Measurements from ENCODE around the gene INSRR.

The INSRR gene

DNA sequence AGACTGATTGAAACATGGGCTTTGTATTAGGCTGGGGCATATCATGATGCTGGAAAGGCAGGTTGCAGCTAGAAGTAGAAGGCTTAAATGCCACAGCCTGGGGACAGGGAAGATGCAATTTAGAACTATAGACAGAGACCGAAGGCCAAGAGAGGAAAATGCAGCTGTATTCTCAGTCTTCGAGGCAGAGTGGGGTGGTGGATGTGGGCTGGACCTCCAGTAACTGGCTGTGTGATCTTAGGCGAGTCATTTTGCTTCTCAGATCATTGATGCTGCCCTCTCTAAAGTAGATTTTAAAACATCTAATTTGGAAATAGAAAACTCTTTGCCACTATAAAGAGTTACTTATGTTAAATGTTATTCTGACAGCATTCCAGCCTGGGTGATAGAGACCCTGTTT, 24.6 kb downstream of the INSRR start:
- H3K4me3 ChIP-seq (ENCODE audit: low read depth, low read length) = no peak overlapping the region

DNA sequence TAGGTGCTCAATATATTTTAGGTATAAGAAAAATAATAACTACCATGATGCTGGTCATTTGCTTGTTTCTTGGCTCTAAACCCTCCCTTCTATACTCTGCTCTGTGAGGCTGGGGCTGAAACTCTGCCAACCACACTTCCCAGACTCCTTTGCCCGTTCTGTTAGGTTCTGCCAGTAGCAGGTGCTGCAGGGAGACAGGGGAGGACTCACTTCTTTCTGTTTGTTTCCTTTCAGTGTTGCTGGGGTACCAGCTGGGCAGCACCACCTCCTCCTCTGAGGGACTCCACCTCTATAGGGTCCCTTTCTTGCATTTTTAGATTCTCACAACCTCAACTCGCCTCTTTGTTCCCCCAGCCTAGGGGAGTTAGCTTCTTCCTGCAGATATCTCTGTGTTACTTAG, 25.3 kb downstream of the INSRR start:
- H3K4me3 ChIP-seq (ENCODE audit: low read depth, low read length) = no peak overlapping the region

DNA sequence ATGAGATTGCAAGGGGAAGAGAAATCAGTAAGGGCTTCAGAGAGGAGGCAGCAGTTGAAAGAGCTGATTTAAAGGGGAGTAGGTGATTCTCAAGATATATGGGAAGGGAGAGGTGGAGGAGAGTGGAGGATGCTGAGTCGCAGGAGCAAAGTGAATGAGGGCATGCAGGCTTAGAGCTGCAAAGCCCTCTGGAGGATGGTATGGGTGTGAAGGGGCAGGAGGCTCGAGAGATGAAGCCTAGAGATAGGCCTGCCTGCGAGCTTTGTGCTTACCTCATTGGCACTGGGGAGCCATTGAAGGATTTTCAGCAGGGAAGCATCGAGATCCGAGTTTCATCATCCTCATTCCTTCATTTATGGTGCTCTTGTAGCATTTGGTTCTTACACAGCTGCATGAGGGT, 26.5 kb downstream of the INSRR start:
- H3K4me3 ChIP-seq (ENCODE audit: low read depth, low read length) = no peak overlapping the region

DNA sequence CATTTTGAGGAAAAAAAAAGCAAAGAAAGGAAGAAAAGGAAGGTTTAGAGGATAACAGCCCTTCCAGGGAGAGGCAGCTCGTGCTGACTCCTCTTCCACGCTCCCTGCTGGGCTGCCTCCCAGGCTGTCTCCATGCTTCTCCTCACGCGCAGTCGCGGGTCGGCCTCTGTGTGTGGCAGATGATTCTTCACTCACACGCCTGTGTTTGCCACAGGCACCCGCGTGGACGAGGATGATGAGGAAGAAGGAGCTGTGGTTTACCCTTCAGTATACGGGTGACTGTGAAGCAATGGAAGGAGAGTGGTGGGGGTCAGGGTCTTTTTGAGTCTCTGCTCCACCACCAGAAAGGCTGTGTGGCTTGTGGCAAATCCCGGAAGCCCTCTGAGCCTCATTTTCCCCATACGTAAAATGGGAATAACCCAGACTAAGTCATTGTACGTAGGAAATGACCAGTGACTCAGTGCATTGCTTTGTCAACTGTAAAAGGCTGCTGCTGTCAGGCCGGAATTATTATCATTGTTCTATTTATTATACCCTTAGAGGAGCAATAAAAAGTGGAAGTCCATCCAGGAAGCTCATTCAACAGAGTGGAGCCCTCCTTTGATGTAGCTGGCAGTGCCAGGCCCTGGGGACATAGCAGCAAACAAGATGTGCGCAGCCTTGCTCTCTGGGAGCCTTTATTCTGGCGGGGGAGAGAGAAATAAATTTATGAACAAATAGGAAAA, 30.4 kb downstream of the INSRR start:
- H3K4me3 ChIP-seq (ENCODE audit: low read depth, low read length) = no peak overlapping the region

DNA sequence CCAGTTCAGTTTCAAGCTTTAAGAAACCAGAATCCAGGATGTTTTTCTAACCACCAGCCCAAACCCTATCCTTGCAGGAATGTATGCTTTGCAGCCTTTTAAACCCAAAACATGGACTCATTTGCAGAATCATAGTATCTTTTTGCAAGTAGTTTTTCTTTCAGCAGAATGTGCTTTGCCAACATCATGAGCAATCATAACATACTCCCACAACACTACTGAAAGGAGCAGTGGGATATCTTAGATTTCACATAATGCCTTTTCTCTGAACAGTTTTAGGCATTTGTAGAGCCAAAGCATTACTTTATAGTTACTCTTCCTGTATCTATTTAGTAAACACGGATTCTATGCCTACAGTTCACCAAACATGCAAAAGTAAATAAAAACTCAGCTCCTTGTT, 32.3 kb downstream of the INSRR start:
- H3K4me3 ChIP-seq (ENCODE audit: low read depth, low read length) = no peak overlapping the region

DNA sequence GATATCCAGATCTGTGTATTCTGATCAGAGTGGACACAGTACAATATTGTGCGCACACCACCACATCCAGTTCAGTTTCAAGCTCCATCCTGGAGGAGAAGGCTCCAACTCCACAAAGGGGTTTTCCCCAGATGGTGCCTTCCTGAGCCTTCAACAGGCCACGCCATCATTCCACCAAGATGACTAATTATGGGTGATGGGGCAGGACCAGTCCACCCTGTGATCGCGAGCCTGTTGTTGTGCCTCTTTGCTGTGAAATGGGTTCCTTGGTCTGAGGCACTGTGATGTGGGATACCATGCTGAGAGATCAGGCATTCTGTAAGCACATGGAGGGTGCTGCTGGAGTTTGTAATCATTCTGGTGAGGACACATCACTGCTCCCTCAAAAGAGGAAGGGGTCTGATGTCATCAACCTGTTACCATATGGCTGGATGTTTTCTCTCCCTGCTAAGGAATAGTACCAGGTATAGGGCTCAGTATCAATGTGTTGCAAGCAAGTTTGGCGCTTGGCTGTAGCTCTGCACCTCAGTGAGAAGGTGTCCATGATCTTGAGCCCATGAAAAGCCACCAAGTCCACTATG, 35.6 kb downstream of the INSRR start:
- no peak overlapping the region for H3K4me3 ChIP-seq (ENCODE audit: low read depth, low read length)

DNA sequence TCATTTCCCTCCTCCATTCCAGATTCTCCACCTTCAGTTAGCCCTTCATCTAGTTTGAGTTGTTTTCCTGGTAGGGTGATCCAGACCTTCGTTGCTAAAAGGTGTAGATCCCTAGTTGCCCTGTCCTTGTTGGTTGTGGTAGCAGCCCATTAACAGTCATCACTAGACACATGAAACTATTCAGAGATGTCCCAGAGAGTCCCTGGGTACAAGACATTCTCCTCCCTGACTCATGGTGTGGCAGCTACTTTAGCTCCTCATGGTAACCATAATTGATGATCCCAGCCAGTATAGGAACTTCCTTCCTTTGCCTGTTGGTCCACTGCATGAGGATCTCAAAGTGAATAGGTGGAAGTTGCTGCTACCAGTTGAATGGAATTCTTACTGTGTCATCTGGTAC, 36.2 kb downstream of the INSRR start:
- H3K4me3 ChIP-seq (ENCODE audit: low read depth, low read length) = no peak overlapping the region

DNA sequence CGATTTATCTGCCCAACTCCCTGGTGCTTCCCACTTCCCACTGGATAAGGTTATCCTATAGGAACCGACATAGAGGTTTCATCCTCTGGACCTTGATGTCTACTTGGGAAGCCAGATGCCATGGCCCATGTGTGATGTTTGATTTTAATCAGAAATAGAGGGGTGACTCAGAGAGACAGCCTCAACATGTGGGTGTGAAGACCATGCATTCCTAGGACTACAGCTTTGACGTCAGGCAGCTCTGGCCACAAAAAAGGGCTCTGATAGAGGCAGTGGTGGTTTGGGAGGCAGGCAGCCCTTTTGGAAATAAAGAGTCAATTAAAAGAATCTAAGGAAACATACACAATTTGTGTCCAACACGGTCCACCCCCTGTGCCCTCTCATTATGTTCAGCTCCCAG, 37.1 kb downstream of the INSRR start:
- no peak overlapping the region for H3K4me3 ChIP-seq (ENCODE audit: low read depth, low read length)

DNA sequence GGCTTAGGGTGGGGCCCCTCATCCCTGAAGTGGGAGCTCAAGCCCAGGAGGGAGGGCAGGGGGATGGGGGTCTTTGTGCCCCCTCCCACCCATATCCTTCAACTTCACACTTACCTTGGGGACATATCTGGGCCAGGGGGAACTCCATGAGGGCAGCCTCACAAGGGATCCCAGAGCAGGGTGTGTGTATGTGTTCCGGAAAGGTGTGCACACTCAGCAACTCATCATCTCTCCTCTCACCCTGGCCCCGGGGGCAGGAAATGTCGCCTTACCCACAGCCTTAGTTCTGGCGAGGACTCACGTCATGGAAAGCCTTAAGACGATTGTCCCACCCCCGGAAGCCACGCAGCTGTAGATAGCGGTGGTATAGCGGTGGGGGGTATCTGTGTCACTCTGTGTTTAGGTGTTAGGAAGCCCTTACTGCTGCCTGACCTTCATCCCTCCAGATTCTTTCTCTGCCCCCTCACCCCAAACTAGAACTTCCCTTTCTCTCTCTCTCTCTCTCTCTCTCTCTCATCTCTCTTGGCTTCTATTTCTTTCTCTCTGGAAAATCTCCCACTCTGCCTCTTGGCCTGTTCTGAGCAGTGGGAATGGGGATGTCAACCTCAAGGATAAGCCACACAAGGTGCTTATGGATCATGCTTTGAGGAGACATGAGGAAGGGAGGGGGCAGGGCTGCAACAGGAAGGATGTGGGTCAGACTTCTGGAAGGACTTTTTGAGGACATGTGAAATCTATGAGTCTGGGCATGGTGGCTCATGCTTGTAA, 42.2 kb downstream of the INSRR start, which contains the start of gene SH2D2A:
Gene SH2D2A, minus strand, starts transcription at position 288 of the 768 bp plus-strand sequence. Its CDS starts 140 bp downstream, at position 148.
- no peak within 1 kb of the TSS for H3K4me3 ChIP-seq (ENCODE audit: low read depth, low read length)

DNA sequence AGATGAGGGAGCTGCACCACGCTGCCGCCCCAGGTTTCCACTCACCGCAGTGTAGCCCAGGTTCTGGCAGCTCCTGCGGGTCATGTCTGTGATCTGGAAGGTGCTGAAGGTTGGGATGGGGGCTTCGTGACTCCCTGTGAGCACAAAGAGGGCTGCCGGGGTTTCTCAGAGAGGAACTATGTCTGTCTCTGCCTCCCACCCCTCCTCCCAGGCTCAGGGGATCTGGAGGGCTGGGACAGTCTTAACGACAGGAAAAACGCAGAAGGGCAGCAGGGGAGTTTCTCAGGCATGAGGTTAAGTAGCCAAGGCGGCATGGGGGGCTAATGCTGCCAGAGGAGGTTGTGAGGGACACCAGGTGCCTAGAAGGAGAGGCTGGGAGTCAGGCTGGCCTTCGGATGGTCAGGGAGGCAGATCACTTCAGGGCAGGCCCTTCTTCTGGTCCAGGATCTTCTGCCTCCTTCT, 42.9 kb downstream of the INSRR start:
- H3K4me3 ChIP-seq (ENCODE audit: low read depth, low read length) = no peak overlapping the region

DNA sequence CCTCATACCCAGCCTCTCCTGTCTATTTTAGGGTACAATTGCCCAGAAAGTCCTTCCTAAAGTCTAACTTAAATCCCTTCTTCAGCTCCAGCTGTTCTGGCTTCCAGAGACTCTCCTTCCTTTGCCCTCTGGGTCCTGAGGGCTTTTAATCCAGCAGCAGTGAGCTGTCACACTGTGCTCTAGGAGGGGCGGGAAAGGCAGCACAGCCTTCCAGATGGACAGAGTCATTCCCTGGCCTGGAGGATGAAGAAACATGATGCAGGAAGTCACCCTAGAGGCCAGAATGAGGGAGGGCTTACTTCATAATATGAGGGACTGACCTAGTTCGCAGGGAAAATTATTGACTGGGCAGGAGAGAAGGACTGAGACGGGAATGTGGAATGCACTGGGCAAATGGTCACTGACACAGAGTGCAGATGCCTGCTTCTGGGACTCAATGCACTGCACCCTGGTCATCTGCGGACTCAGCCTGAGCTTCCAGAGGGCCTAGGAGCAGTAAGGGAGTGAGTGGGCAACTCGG, 43.5 kb downstream of the INSRR start:
- no peak overlapping the region for H3K4me3 ChIP-seq (ENCODE audit: low read depth, low read length)

DNA sequence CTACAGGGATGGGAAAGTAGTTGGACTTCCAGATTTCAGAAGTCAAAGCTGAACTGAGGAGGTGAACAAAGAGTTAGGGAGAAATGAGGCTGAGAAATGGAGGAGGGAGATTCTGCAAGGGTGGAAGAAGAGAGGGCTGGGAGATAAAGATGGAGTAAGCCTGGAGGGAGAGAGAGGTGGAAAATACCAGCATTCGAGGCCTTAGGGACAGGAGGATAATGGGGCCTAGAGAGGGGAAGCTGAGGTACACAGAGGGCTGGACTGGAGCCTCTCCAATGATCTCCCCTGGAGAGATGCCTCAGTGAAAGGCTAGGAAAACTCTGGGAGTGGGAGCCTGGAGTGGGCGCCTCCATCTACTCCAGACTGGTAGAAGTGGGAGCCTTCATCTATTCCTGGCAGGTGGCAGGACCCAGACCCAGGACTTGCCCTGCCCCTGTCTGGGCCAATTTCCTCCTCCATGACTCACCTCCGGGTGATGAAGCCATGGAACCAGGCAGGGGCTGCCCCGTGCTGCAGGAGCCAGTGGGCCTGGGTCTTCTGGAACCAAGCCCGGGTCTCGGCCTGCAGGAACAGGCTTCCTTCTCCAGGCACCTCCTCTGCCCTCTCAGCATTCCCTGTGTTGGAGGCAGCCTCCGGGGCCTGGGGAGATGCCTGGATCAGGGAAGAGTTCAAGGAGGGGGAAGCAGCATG, 44.2 kb downstream of the INSRR start:
- H3K4me3 ChIP-seq (ENCODE audit: low read depth, low read length) = no peak overlapping the region

DNA sequence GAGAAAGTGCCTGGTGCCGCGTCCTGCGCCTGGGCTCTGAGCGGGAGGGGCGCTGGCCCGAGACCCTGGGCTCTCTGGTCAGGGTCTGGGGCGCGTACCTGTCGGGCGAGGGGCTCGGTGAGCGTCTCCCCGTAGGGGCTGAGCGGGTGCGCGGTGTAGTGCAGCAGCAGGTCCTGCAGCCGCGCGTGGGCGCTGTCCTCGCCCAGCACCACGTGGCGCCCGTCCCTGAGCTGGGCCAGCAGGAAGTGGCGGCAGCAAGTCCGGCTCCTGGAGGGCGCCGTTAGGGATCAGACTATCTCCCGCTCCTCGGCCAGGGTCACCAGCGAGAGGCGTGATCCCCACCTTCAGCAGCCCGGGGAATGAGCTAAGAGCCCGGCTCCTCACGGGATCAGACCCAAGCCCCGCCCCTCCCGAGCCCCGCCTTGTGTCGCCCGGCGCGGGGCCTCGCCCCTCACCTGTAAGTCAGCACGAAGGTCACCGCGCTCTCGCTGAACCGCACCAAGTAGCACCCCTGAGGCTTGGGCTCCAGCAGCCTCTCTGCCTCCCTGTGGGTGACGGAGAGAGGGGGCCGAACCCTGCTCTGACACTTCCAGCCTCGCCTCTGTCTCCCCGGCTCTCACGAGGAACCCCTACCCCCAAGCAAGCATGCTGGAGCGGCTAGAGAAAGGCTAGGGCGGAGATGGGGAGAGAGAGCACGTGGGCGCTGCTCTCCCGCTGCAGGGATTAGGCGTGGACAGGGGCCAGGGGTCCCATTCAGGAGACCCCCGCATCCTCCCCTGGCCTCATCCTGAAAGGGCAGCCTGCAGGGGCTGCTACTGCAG, 45.0 kb downstream of the INSRR start:
- peak overlapping the region; percentile 21 for H3K4me3 ChIP-seq (ENCODE audit: low read depth, low read length)

DNA sequence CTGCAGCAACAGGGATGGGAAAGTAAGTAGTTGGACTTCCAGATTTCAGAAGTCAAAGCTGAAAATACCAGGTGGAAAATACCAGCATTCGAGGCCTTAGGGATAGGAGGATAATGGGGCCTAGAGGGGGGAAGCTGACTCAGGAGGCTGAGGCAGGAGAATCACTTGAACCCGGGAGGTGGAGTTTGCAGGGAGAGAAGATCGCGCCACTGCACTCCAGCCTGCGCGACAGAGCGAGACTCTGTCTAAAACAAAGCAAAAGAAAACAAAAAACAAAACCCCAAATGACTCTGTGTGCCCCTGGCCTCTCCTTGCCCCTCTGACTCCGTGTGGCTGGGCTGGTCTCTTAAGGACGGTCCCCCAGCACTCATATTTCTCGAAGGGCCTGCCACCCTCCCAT, 45.6 kb downstream of the INSRR start:
- H3K4me3 ChIP-seq (ENCODE audit: low read depth, low read length) = peak overlapping the region; percentile 21

DNA sequence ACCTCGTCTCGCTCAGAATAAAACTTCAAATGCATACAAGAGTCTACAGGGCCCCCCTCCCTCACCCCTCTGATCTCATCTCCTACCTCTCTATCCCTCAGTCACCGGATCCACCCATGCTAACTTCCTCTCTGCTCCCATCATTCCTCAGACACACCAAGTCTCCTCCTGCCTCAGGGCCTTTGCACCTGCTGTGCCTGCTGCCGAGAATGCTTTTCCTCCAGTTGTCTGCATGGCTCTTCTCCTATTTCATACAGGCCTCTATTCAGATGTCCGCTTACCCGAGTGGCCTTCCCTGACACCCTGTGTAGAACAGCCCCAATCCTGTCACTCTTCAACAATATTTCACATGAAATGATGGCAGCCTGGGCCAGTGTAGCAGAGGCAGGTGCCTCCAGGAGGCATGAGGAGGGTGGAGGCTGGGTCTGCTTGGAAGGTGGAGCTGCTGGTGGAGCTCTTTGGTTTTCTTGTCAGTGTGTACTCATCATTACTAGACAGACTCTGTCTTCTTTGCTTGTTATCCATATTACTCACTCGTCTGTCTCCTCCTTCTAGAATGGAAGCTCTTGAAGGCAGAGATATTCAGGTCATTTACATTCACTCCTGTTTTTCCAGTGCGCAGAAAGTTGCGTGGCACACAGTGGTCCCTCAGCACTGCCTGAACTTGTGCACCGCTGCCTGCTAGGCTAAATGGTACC, 46.5 kb downstream of the INSRR start:
- no peak overlapping the region for H3K4me3 ChIP-seq (ENCODE audit: low read depth, low read length)

DNA sequence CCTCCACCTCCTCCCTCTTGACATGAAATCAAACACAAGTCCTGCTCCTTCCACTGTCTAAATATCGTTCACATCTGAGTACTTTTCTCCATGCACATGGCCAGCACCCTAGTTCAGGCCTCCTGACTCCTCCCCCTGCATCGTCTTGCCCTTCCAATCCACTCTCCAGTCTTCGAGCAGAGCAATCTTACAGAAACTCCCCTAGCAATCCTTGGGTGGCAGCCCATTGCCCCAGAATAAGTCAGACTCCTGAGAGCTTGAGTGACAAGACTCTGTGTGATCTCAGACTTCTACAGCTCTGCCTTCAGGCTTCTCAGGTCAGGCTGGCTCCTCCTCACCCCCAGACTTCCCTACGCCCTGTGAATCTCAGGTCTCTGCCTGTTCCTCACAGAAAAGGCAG, 47.7 kb downstream of the INSRR start:
- H3K4me3 ChIP-seq (ENCODE audit: low read depth, low read length) = no peak overlapping the region

DNA sequence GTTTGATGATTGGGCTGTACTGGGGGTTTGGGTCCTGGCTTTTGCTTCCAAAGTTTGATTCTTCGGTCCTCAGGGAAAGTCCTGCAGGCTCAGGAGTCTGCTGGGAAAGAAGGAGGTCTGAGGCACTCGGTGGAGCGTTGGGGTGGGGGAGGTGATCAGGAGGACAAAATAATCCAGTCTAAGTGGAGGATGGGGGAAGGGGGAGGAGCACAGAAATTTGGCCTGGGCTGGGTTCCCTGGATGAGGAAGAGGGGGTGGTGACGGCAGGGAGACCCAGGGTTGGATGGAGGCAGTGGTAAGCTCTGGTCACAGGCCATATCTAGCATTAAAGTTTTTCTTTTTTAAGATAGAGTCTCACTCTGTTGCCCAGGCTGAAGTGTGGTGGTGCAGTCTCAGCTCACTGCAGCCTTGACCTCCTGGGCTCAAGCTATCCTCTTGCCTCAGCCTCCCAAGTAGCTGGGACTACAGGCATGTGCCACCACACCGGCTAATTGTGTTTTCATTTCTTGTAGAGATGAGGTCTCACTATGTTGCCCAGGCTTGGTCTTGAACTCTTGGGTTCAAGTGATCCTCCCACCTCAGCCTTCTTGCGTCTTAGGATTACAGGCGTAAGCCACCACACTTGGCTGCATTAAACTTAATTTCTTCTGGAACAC, 49.1 kb downstream of the INSRR start:
- no peak overlapping the region for H3K4me3 ChIP-seq (ENCODE audit: low read depth, low read length)

DNA sequence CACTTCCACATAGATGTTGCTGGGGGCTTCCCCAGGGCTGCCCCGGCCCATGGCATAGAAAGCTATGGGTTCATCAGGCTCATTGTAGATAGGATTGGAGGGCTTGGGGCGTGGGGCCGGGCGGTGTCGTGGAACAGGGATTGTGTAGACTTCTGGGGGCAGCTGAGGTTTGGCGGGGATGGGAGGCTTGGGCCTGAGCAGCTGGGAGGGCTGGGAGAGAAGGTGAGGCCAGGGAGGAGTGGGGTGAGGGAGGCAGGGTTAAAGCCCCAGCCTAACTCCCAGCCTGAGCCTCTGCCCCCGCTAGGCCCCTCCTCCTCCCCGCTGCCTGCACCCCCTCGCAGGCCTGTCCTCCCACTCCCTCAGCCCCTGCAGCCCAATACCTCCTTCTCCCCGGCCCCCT, 49.6 kb downstream of the INSRR start:
- H3K4me3 ChIP-seq (ENCODE audit: low read depth, low read length) = no peak overlapping the region
